GOT3 (cell line): ENCODE measurements around the gene ING2.
"Not testable (repeated sequence)": the region's sequence is repeated elsewhere in the genome, so short reads cannot be mapped to it uniquely, and the experiment has no call there.

ENCODE experiments used
- DNase-seq: peaks from one replicate; lab custom pipeline; 2025; ENCODE audit warnings: mixed read lengths; lab: John Stamatoyannopoulos, UW

Gene ING2, protein sequence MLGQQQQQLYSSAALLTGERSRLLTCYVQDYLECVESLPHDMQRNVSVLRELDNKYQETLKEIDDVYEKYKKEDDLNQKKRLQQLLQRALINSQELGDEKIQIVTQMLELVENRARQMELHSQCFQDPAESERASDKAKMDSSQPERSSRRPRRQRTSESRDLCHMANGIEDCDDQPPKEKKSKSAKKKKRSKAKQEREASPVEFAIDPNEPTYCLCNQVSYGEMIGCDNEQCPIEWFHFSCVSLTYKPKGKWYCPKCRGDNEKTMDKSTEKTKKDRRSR

DNA sequence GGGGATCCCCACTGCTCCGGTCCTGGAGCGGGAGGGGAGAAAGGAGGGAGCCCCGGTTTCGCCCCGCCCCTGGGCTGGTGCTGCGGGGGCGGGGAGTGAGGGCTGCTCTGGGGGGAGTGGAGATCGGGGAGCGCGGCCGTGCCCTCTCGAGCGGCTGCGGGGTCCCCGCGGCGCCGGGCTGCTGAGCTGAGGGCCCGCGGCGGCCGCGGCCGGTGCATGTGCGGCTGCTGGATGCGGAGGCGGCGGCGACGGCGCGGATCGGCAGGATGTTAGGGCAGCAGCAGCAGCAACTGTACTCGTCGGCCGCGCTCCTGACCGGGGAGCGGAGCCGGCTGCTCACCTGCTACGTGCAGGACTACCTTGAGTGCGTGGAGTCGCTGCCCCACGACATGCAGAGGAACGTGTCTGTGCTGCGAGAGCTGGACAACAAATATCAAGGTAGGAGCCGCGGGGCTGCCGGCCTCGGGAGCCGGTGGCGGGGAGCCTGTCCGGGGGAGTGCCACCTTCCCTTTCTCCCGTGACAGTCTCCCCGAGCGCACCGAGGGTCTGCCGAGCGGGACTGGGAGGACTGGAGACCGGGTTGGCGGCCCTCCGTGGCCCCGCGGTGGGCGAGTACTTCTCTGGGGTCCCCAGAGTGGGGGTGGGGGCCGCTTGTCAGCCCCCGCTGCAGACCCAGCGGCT is at the start of gene ING2:
Gene ING2 (plus strand): TSS at position 129 of the 681 bp plus-strand sequence. CDS start 138 bp downstream, at position 267.
- no peak for DNase-seq

DNA sequence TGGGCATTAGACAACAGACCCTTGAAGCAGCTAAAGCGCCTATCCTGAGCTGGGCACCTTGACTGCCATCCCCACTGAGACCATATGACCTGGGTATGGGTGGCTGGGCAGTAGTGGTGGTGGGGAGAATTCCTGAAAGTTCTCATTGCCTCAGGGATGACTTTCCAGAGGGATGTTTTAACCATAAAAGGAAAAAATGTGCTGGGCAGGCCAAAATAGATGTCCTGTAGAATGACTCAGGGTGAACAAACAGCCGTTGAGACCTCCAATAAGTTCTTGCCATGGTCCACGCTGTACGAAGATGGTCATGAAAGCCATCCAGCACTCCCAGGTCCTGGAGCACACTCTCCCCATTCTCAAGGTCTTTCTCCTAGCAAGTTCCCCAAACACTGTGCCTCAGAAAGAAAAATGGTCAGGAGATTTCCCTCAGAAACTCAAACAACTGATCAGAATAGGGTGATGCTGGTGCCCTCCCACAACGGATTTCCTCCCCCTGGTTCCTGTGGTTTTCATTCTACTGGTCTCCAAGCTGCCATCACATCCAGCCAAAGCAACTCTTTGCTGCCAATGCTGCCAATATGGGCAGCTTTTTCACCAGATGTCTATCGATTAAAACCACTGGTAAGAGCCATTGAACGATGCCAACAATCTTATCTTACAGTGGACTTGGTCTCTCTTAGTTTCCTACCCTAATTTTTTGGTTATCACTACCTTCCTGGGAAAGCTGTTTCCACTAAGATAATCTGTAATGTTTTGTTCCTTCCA is 49.2 kb upstream of the ING2 start:
- no peak for DNase-seq

DNA sequence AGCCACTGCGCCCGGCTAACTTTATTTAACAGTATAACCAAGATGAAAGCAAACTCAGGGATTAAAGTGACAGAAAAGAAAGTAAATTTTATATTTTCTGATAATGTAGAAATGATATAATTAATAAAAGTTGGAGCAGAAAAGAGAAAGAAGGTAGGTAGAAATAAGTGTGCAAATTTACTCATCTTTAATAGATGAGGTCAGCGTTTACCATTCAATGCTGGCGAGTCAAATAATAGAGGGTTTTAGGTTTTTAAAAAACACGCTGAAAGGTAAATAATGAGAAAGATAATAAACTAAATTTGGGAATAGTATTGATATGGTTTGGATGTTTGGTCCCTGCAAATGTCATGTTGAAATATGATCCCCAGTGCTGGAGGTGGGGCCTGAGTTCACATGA is 46.9 kb upstream of the ING2 start:
- DNase-seq, result no peak

DNA sequence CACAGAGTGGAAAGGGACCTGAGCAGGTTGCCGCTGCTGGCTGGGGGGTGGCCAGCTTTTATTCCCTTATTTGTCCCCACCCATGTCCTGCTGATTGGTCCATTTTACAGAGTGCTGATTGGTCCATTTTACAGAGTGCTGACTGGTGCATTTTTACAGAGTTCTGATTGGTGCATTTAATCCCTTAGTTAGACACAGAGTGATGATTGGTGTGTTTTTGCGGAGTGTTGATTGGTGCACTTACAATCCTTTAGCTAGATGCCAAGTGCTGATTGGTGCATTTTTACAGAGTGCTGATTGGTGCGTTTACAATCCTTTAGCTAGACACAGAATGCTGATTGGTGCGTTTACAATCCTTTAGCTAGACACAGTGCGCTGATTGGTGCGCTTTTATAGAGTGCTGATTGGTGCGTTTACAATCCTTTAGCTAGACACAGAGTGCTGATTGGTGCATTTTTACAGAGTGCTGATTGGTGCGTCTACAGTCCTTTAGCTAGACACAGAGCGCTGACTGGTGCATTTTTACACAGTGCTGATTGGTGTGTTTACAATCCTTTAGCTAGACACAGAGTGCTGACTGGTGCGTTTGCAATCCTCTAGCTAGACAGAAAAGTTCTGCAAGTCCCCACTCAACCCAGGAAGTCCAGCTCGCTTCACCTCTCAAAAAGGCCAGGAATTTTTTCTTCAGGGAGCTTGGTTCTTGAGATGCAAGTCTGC is 40.8 kb upstream of the ING2 start:
- not testable (repeated sequence) for DNase-seq

DNA sequence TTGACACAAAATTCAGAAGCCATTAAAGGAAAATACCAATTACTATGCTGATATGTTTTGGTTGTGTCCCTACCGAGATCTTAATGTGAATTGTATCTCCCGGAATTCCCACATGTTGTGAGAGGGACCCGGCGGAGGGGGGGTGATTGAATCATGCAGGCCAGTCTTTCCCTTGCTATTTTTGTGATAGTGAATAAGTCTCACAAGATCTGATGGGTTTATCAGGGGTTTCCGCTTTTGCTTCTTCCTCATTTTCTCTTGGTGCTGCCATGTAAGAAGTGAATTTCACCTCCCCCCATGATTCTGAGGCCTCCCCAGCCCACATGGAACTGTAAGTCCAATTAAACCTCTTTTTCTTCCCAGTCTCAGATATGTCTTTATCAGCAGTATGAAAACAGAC is 39.0 kb upstream of the ING2 start:
- DNase-seq, result not testable (repeated sequence)

DNA sequence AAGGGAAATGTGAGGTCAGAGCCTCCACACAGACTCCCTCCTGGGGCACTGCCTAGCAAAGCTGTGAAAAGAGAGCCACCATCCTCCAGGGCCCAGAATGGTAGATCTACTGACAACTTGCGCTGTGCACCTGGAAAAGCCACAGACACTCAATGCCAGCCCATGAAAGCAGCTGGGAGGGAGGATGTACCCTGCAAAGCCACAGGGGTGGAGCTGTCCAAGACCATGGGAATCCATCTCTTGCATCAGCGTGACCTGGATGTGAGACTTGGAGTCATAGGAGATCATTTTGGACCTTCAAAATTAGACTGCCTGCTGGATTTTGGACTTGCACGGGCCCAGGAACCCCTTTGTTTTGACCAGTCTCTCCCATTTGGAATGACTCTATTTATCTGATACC is 37.6 kb upstream of the ING2 start:
- no peak for DNase-seq

DNA sequence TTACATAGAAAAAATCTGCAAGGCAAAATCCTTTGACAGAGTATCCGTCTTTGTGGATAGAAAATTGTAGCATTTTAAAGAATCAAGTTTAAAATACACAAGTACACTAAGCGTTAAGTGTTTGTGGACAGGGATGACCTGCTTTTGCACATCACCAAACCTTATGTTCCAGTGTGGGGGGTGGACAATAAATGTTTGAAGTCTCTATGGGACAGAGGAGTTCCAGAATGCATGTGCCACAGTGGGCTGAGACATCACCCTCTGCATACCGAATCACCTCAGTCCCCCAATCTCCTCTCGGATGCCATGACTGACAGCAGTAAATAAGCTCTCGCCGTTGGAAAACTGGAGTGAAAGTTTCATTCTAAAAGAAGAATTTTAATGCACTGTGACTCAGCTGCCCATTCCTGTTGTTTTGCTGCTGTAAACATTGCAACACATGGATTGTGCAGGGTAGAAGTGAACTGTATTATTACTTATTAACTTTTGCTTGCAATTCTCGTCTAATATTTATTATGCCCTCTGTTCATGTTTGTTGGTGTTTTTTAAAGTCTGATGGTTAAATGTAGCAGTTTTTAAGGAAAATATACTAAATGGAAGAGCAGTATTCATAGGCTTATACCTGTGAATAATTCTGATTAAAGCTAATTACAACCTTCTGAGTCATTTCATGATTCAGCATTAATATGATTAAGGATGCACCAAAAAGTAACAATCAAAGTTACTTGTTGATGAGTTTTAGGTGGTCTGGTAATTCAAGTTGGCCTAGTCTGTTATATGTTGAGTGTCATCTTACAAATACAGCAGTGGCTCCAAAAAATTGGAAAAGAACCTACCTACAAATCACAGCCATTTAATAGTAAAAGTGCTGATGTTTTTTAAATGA is 36.4 kb upstream of the ING2 start:
- no peak for DNase-seq

DNA sequence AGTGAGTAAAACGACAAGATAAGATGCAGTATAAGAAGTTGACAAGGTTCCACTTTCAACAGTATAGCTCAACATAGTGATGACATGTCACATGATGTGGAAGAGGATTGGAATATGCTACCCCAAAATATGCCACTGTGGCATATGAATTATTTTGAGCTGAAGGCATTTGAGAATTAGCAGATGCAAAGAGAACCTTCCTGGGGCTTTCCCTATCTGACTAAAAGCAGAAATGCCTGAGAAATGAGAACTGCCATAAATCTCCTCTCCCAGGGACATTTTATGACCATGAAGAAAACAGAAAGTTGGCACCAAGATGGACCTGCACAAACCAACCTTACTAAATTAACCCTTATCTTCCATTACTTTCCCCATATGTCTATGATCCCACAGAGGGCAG is 35.6 kb upstream of the ING2 start:
- DNase-seq, result no peak

DNA sequence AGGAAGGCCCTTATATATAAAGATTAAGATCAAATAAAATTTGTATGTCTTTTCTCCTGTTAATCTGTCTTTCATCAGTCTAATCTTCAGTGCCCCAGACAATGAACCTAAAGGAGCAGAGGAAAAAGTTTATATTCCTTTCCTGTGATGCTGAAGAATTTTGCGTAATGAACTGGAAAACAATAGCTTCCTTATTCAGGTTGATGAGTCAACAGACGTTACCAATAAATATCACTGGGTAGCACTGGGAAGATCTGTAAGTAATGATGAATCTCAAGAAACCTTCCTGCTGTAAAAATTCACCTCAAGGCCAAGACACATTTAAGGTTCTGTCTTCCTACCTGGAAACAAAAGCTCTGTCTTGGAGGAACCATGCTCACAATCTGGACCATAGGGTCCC is 34.9 kb upstream of the ING2 start:
- DNase-seq, result no peak

DNA sequence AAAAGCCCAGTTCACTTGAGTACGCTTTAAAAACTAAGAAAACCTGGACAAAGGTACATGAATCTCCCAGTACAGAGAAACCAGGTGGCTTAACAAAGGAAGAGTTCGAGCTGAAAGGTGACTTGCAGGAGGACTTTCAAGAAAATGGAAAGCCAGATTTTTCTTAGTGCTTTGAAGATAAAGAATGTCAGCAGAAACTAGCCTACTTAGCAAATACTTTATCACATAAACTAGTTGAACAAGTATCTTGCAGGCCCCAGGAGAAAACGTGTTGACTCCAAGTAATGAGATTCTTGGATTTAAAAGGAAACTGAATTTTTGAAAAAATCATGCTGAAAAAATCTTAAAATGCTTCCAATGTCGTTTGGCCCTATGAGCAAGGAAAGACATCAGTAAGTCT is 34.0 kb upstream of the ING2 start:
- DNase-seq, result no peak

DNA sequence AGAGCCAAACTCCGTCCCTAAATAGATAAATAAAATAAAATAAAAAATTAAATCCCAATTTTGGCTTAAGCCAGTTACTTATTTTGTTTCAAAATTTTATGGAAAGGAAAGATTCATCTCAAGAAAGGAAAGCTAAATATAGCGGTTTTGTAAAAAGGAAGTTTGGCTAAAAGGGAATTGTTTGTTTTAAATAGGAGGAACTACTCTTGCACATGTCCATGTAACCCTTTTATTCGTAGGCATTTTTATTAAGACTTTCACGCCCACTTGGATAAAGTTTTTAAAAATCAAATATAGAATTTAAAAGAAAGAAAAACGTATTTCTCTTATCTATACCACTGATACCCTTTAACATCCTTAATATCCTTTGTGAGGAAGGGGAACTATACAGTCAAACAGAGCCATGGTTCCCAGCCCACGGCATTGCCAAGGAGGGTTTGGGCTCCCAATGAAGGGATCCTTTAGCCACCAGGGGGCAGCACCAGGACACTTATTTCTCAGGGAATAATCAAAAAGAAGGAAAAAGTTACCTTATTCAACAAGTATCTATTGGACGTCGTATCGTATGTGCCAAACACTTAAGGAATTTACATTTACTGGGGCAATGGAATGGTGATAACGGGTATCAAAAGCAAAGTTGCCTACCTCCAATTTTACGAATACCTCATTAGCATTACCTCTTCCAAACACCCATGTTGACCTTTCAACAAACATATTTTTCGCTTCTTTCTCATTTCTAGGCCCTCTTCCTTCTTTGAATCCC is 32.7 kb upstream of the ING2 start:
- DNase-seq, result no peak

DNA sequence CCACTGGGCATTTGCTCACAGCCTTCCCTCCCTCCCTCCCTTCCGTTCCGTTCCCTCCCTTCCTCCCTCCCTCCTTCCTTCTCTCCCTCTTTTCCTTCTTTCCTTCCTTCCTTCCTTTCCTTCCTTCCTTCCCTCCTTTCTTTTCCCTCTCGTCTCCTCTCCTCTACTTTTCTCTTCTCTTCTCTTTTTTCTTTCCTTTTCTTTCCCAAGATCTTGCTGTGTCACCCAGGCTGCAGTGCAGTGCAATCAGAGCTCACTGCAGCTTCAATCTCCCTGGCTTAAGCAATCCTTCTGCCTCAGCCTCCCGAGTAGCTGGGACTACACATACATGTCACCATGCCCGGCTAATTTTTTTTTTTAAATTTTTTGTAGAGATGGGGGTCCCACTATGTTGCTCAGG is 26.7 kb upstream of the ING2 start:
- no peak for DNase-seq

DNA sequence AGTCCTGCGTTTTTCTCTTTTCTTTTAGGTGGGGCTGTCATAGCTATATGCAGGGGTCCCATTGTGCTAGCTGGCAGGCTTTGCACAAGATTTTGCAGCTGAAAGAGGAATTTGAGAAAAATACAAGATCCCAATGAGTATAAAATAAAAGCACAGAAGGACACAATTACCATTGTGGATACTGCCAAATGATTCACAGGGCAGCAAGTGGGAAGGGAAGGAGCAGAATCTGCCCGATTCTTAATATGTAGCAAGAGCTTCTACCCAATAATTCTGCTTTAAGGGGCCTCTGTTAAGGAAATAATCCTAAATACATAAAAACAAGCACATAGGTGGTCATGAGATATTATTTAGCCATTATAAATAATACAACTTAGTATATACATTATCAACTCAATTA is 25.9 kb upstream of the ING2 start:
- no peak for DNase-seq

DNA sequence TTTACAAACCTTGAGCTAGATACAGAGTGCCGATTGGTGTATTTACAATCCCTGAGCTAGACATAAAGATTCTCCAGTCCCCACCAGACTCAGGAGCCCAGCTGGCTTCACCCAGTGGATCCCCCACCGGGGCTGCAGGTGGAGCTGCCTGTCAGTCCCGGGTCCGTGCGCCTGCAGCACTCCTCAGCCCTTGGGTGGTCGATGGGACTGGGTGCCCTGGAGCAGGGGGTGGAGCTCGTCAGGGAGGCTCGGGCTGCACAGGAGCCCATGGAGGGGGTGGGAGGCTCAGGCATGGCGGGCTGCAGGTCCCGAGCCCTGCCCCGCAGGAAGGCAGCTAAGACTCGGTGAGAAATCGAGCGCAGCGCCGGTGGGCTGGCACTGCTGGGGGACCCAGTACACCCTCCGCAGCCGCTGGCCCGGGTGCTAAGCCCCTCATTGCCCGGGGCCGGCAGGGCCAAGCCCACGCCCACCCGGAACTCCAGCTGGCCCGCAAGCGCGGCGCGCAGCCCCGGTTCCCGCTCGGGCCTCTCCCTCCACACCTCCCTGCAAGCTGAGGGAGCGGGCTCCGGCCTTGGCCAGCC is 22.3 kb upstream of the ING2 start:
- not testable (repeated sequence) for DNase-seq

DNA sequence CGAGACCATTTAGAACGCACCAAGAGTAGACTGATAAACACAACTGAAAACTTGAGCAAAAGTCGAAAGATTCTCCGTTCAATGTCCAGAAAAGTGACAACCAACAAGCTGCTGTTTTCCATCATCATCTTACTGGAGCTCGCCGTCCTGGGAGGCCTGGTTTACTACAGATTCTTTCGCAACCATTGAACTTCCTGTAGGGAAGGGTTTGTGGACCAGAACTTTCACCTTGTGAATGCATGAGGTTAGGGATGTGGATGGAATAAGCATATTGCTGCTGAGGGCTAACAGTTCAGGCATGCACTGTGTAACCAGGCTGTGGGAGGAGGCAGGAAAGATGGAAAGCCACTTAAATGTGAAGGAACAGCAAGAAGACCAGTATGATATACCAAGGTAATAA is 20.9 kb upstream of the ING2 start:
- no peak for DNase-seq

DNA sequence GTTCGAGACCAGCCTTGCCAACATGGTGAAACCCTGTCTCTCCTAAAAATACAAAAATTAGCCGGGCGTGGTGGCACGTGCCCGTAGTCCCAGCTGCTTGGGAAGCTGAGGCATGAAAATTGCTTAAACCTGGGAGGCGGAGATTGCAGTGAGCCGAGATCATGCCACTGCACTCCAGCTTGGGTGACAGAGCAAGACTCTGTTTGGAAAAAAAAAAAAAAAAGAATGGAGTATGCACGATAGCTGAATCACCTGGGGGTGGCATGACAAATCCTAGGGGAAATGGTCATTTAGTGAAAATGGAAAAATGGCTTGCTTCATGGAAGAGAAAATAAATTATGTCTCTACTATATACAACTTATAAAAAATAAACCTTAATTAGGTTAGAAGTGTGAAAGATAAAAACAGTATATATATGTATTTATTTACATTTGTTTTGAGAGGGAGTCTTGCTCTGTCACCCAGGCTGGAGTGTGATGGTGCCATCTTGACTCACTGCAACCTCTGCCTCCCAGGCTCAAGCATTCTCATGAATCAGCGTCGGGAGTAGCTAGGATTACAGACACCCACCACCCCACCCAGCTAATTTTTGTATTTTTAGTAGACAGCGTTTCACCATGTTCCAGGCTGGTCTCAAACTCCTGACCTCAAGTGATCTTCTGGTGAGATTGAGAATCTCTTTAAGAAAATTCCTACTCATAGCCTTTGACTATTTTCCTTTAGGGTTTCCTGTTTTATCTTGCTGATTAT is 19.3 kb upstream of the ING2 start:
- no peak for DNase-seq

DNA sequence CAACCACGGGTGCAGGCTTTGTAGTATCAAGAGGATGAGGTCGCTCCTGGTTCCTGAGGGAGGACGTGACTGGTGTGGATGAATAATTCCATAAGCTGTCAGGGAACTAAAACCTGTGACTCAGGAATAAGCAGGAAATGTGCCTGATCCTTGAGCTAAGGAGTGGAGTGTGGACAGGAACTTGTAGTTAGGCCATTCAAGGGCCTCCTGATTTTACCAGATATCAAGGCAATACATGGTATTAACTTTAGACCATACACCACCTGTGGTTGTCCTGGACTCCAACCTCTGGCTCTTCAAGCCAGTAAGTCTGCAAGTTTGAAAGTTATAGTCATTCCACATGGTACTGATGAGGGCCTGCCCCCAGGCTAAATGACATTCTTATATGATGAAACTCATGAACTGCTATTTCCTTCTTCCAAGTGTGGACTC is 12.1 kb upstream of the ING2 start:
- DNase-seq, result no peak

DNA sequence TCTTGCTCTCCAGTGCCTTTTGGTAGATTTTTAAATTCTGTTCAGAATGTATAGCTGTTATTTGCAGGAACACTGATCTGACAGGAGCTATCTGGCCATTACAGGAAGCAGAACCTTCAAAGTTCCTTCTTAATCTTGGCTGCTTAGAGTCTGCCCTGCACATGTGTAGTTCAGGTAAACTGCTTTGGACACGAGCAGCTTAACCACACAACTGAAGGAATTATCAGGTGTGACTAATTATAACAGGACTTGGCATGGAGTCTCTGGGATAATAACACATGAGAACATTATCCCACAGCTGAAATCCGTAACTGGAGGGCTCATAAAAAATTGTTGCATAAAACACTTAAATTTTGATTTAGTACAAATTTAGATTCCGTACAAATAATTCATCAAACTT is 11.6 kb upstream of the ING2 start:
- DNase-seq, result no peak

DNA sequence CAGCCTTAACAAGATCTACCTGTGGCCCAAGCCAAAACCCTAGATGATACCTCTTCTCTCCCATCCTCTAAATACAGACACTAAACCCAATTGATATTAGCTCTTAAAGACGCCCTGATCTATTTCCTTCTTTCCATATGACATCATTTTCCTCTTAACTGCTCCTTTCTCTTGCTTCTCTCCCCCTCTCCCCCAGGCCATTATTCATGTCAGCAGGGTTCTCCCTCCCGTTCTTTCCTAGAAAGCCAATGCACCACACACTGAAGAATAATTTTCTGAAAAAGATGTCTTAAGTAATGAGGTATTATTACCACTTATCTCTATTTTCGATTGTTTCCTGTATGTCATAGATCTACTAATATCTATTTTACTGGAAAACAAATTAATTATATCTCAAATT is 9.7 kb upstream of the ING2 start:
- no peak for DNase-seq

DNA sequence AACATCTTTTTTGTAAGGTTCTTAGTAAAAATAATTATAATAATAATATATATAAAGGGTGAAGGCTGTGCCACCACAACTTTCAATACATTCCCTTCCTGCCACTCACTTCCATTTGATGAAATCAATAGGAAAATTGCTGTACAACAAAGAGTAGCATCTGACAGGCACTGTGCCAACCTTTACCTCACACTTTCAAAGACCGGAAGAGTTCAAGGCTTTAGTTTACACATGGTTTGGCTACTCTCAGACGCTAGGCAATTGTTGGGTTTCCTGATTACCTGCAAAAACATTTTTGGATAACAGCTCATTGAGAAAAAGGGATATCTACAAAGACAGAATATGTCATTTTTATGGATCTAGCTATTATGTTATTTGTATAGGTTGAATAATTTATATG is 5.5 kb upstream of the ING2 start:
- no peak for DNase-seq
